Mesodermal cell (in vitro differentiated cells): ENCODE data around the gene ATP8A1.
"Not testable (repeated sequence)": the region's sequence is repeated elsewhere in the genome, so short reads cannot be mapped to it uniquely, and the experiment has no call there.

ENCODE experiments used
- H3K27ac ChIP-seq: 2 replicates; pipeline ENCODE4 v1.7.0; 2013; ENCODE audit warnings: mild to moderate bottlenecking, low read depth, low read length, moderate library complexity; ENCODE audit not compliant: severe bottlenecking
- H3K36me3 ChIP-seq: 2 replicates; pipeline ENCODE4 v1.7.1; 2013; ENCODE audit warnings: mild to moderate bottlenecking, low read length, moderate library complexity; ENCODE audit not compliant: control insufficient read depth, insufficient read depth
- H3K4me1 ChIP-seq: one replicate; pipeline ENCODE4 v1.7.1; 2013; ENCODE audit warnings: mild to moderate bottlenecking, low read length; ENCODE audit not compliant: insufficient read depth, control insufficient read depth, poor library complexity, severe bottlenecking
- H3K4me3 ChIP-seq: 2 replicates; pipeline ENCODE4 v1.7.0; 2013; ENCODE audit warnings: low read length, control low read depth, mild to moderate bottlenecking; ENCODE audit not compliant: insufficient read depth, poor library complexity, severe bottlenecking; ENCODE audit errors: extremely low read depth
- H3K9me3 ChIP-seq: 2 replicates; pipeline ENCODE4 v1.7.1; 2013; ENCODE audit warnings: mild to moderate bottlenecking, low read length, moderate library complexity; ENCODE audit not compliant: control insufficient read depth
- WGBS, 2 experiments: methylation state at CpG; one replicate each; pipeline ENCODE4 v1.1.5; 2013; ENCODE audit warnings: missing lambda C conversion rate in 2 of 2; ENCODE audit not compliant: insufficient coverage in 2 of 2; 5-methylcytosine and 5-hydroxymethylcytosine counted together

ATP8A1 gene

GRCh38 chr4:42396361-42396751 is 260.5 kb downstream of the ATP8A1 start:
- H3K9me3 ChIP-seq = no peaks in the 10 kb centered on the region
- no peak overlapping the region for H3K27ac ChIP-seq
- 12 to 23% methylated on average over 12 to 16 of the region's 17 CpGs for WGBS, 2 experiments
- no peaks in the 10 kb centered on the region for H3K4me1 ChIP-seq
- no peak overlapping the region for H3K4me3 ChIP-seq
- H3K36me3 ChIP-seq = no peaks in the 10 kb centered on the region

GRCh38 chr4:42395595-42395994 is 261.3 kb downstream of the ATP8A1 start:
- Histone ChIP-seq H3K4me1 (no peaks in the 10 kb centered on the region), H3K27ac (no peak overlapping the region), H3K4me3 (no peak overlapping the region), H3K36me3 (no peaks in the 10 kb centered on the region), H3K9me3 (no peaks in the 10 kb centered on the region)
- WGBS, 2 experiments = no CpG with 5 or more reads among the region's 1 CpG

GRCh38 chr4:42392436-42392835 is 264.5 kb downstream of the ATP8A1 start:
- 89 to 97% methylated on average over 2 to 4 of the region's 4 CpGs for WGBS, 2 experiments
- no peaks in the 10 kb centered on the region for H3K4me1 ChIP-seq
- no peak overlapping the region for H3K27ac ChIP-seq
- H3K4me3 ChIP-seq = no peak overlapping the region
- no peaks in the 10 kb centered on the region for H3K36me3 ChIP-seq
- no peaks in the 10 kb centered on the region for H3K9me3 ChIP-seq

GRCh38 chr4:42391981-42392380 is 264.9 kb downstream of the ATP8A1 start:
- WGBS, 2 experiments = 63 to 71% methylated on average over 2 to 5 of the region's 5 CpGs
- H3K36me3 ChIP-seq = no peaks in the 10 kb centered on the region
- H3K4me3 ChIP-seq = no peak overlapping the region
- no peaks in the 10 kb centered on the region for H3K9me3 ChIP-seq
- no peaks in the 10 kb centered on the region for H3K4me1 ChIP-seq
- no peak overlapping the region for H3K27ac ChIP-seq

- Histone ChIP-seq H3K4me1 (no peaks in the 10 kb centered on the region), H3K36me3 (no peaks in the 10 kb centered on the region), H3K9me3 (no peaks in the 10 kb centered on the region), H3K4me3 (no peak overlapping the region), H3K27ac (no peak overlapping the region)
- 89 to 90% methylated on average over 2 of the region's 2 CpGs for WGBS, 2 experiments
These were observed 265.6 kb downstream of the ATP8A1 start for GRCh38 chr4:42391355-42391664.

GRCh38 chr4:42390622-42391354 is 266.1 kb downstream of the ATP8A1 start:
- no peaks in the 10 kb centered on the region for H3K4me1 ChIP-seq
- no peaks in the 10 kb centered on the region for H3K9me3 ChIP-seq
- no peaks in the 10 kb centered on the region for H3K36me3 ChIP-seq
- 73 to 83% methylated on average over 4 to 8 of the region's 10 CpGs for WGBS, 2 experiments
- H3K27ac ChIP-seq = no peak overlapping the region
- no peak overlapping the region for H3K4me3 ChIP-seq

GRCh38 chr4:42385516-42385915 is 271.4 kb downstream of the ATP8A1 start:
- Histone ChIP-seq H3K9me3 (no peaks in the 10 kb centered on the region), H3K27ac (no peak overlapping the region), H3K36me3 (no peaks in the 10 kb centered on the region), H3K4me3 (no peak overlapping the region), H3K4me1 (no peaks in the 10 kb centered on the region)
- no CpG with 5 or more reads among the region's 1 CpG for WGBS, 2 experiments

GRCh38 chr4:42381666-42382065 is 275.2 kb downstream of the ATP8A1 start:
- no peak overlapping the region for H3K4me3 ChIP-seq
- H3K36me3 ChIP-seq = no peaks in the 10 kb centered on the region
- no peaks in the 10 kb centered on the region for H3K4me1 ChIP-seq
- no CpG with 5 or more reads among the region's 2 CpGs for WGBS, 2 experiments
- no peaks in the 10 kb centered on the region for H3K9me3 ChIP-seq
- no peak overlapping the region for H3K27ac ChIP-seq

GRCh38 chr4:42377497-42377896 is 279.4 kb downstream of the ATP8A1 start:
- Histone ChIP-seq H3K4me1 (no peaks in the 10 kb centered on the region), H3K9me3 (no peaks in the 10 kb centered on the region), H3K4me3 (no peak overlapping the region), H3K27ac (no peak overlapping the region), H3K36me3 (no peaks in the 10 kb centered on the region)
- WGBS, 2 experiments = no CpG with 5 or more reads among the region's 4 CpGs

- H3K4me1 ChIP-seq, H3K36me3 ChIP-seq, H3K27ac ChIP-seq, H3K9me3 ChIP-seq, H3K4me3 ChIP-seq: not testable (repeated sequence)
- 90 to 91% methylated on average over 2 to 5 of the region's 6 CpGs for WGBS, 2 experiments
These were observed 284.6 kb downstream of the ATP8A1 start for GRCh38 chr4:42372303-42372702.

GRCh38 chr4:42371305-42372252 is 285.3 kb downstream of the ATP8A1 start:
- no peak overlapping the region for H3K27ac ChIP-seq

More at GRCh38 chr4:42371305-42372252, 285.3 kb downstream of the ATP8A1 start:
- Histone ChIP-seq H3K9me3 (no peaks in the 10 kb centered on the region), H3K4me3 (no peak overlapping the region), H3K36me3 (no peaks in the 10 kb centered on the region), H3K4me1 (no peaks in the 10 kb centered on the region)
- 90 to 100% methylated on average over 1 of the region's 2 CpGs for WGBS, 2 experiments
